Activated CD4-positive, CD25-positive, alpha-beta regulatory T cell treated with anti-CD3 and anti-CD28 coated beads, Interleukin-2, amount 50 U/mL, for 24 hours (primary cell): ENCODE data around the gene EIF1B.
"Not testable (repeated sequence)": the region's sequence is repeated elsewhere in the genome, so short reads cannot be mapped to it uniquely, and the experiment has no call there.

ENCODE experiments used
- ATAC-seq, 2 donors: fragments of 150-1000 bp; cut with Tn5 transposase; one replicate each; pipeline ENCODE4 v1.10.0; 2021; ENCODE audit warnings: mild to moderate bottlenecking in 1 of 2, moderate library complexity in 1 of 2

The EIF1B gene

DNA sequence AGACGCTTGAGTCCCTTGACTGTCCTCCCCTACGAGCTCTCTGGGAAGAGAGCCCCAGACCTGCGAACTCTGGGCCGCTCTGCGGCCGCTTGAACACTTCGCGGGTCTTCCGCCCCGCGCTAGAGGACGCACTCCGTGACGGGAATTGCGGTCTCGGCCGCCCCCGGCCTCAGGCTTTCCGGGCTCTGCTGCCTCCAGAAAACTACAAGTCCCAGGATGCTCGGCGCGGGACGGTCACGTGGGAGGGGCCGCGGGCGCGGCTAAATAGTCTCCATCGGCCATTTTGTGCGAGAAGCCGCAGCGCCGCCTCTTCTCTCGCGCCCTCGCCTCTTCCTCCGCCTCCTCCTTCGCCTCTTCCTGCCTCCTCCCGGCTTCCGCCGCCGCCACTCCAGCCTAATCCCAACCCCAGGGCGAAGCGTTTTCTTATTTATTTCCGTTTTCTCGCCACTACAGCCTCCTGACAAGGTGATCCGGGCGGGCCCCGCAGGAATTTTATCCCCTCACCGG is at the start of gene EIF1B:
Gene EIF1B, plus strand, starts transcription at position 290 of the 507 bp plus-strand sequence. CDS start 235 bp downstream, outside the sequence.
- ATAC-seq: peak; percentile 88 to 95

DNA sequence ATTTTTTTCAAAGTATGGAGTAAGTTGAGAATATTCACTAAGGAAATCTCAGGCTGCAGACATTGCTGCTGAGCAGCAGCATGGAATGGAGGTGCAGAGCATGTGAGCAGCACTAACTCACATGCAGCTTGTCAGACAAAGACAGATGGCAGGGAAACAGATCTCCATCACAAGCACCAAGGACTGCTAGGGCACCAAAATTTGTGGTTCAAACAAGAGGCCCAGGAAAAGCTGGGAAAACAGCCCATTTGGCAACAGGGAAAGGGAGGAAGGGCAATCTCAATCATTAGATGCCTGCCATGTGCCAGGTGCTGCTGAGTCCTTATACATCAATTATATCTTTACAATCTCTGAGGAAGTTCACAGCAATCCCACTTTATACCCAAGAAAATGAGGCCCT is 47.2 kb upstream of the EIF1B start:
- no peak for ATAC-seq

DNA sequence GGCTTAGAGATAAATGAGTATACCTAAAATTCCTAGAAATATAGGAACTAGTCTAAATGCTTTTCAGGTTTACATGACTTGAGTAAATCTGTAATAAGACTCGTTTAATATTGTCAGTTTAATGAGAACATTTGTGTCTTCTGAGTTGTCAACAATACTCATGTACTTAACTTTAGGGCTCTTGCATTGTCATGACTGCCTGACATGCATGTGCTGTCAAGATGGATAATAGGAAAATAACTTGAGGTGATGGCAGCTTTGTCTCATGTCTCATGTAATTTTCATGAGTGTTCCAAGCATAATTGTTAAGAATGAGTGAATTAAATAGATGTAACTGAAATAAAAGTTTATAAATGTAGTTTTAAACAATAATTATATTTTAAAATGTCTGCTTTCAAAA is 45.1 kb upstream of the EIF1B start:
- ATAC-seq: no peak

DNA sequence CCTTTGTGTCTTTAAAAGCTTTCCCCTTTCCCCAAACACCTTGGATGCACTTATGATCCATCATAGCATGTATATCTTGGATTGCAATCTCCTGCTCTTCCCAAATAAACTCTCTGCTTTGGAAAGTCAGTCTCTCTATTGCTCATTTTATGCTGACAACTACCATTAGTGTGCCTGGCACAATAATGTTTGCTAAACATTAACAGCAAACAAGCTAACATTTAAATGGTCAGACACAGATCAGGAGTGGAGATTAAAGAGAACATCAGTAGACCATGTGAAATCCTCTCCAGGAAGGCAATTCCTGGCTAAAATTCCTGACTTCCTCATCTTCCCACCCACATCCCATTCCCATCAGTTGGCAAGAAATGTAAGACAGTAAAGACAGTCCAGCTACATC is 44.3 kb upstream of the EIF1B start:
- ATAC-seq: no peak

DNA sequence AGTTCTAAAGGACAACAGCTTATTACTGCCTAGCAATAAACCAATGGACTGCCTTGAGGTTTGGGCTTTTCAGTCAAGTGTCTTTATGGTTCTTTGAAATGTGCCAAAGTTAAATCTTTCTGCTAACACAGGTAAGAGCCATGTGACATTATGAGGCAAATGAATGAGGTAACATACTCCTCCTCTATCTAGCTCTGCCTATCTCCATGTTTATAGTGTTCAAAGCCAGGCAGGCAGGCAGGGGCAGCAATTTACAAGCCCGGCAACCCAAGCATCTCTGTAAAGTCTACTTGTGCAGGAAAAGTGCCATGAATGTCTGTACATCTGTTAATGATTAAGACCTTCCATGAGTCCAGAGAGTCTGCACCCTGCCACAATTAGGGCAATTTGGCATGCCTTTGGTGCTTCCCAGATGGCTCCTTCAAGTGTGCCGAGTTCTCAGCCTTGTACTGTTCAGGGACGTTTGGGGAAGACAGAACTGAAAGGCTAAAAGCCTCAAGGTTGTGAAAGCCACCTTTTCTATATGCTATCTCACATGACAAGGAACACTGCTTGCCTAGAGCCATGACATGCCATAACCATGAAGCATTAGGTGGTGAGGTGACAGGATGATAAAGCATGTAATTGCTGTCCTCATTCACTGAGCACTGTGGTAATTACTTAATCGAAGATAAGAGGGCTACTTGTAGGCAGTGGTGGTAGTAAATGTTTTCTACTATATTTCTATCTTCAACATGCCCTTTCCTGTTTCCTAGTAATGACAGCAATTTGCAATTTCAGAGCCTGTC is 41.4 kb upstream of the EIF1B start:
- ATAC-seq: no peak

DNA sequence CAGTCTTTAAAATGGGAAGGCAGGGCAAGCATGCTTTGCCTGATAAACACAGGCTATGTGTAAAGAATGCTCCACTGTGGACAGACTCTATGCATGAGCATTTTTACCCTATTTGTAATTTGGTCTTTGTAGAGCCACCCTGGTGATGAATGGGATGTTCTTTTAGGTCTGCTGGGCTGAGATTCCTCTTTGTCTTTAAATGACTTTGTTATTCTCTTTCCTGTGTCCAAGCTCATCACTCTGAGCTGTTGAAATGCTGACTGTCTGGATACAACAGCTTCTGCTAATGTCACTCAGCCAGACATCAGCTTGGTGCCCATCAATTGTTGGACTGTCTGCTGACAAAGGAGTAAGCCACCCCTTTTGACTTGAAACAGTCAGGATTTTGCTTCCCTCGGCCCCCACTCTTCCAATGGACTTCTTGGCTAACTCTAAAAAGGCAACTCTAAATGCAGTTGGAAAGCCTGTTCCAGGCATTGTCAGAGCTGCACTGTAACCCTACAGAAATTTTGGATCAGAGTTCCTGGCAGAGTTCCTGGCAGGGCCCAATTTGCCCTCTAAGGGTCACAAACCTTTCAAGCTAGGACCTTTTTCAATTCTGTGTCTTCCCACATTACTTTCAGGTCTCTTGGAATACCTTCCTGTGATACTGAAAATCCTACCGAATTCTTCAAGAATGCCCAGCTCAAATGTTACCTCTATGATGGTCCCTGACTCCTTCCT is 40.5 kb upstream of the EIF1B start:
- ATAC-seq: no peak

DNA sequence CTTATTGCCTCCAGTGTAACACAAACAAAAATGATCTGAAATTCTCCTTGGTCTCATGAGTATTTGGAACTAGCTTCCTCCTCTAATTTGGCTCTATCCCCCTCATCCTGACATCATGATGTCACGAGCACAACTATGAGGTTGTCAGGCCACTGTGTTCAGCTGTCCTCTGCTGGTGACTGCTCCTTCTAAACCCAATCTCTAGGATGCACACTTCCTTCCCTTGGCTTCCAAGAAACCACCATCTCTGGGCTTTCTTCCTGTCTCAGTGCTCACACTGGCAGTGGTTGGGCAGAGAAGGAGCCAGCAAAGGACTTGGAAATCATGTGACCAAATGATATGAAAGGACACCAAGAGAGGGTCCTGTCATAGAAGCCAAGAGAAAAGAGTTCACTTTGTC is 30.7 kb upstream of the EIF1B start:
- ATAC-seq: no peak

DNA sequence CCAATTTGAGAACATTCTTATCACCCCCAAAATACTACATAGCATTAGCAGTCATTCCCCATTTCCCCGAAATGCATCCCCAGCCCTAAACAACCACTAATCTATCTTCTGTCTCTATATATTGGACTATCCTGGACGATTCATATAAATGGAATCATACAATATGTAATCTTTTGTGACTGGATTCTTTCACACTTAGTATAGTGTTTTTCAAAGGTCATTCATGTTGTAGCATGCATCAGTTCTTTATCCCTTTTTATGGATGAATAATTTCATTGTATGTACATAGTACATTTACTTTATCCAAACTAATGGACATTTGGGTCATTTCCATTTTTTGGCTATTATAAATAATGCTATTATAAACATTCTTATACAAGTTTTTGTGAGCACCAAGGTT is 27.5 kb upstream of the EIF1B start:
- ATAC-seq: no peak

DNA sequence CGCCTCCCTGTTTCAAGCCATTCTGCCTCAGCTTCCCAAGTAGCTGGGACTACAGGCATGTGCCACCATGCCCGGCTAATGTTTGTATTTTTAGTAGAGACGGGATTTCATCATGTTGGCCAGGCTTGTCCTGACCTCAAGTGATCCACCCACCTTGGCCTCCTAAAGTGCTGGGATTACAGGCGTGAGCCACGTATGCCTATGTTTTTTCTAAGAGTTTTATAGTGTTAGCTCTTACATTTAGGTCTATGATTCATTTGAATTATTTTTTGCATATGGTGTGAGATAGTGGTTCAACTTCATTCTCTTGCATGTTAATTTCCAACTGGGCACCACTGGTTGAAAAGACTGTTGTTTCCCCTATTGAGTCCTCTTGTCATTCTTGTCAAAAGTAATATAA is 26.4 kb upstream of the EIF1B start:
- ATAC-seq: not testable (repeated sequence)

DNA sequence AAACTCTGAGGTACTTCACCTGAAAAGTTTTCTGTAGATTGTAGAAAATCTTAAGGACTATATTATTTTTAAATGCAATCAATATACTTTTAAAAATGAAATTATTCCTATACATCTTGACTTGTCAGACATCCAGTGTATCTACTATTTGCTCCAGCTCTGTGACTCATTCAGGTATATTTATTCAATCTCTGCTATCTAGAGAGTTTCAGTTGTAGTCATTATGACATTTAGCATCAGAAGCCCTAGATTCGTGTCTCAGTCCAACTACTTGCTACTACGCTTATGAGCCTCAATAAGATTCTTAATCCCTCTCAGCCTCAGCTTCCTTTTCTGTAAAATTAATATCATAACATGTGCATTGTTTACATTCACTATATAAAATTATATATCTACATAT is 22.3 kb upstream of the EIF1B start:
- peak; percentile 44 to 65 for ATAC-seq

DNA sequence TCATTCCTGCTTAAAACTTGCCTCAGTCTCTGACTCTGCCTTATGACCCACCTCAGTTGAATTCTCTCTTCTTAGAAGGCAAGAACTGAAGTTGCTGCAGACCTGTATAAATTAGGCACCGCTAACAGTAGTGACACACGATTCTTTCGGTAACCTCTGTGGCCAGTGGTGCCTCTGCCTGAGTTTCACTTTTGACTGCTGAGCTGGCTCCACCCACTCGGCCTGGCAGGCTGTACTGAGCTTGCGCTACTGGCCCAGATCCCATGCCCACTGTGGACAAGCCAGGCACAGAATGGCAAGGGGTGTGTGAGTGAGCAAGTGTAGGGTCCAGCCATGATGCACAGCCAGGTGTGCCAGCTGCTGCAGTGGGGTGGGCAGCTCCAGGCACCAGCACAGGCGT is 19.1 kb upstream of the EIF1B start:
- ATAC-seq: peak; percentile 77 to 81

DNA sequence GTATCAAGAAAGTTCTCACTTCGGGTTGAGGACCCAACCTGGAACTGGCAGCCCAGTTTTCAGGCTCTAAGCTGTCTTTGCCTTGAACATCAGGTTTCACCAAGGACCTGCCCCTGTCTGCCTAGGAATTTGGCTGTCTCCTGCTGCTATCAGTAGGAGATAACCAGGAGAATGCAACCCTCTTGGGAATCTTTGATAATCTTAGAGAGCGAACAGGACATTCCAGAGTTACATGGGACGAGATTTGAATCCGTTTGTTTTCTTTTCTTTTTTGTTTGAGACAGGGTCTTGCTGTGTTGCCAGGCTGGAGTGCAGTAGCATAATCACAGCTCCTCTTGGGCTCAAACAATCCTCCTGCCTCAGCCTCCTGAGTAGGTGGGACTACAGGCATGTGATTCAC is 18.0 kb upstream of the EIF1B start:
- no peak for ATAC-seq

DNA sequence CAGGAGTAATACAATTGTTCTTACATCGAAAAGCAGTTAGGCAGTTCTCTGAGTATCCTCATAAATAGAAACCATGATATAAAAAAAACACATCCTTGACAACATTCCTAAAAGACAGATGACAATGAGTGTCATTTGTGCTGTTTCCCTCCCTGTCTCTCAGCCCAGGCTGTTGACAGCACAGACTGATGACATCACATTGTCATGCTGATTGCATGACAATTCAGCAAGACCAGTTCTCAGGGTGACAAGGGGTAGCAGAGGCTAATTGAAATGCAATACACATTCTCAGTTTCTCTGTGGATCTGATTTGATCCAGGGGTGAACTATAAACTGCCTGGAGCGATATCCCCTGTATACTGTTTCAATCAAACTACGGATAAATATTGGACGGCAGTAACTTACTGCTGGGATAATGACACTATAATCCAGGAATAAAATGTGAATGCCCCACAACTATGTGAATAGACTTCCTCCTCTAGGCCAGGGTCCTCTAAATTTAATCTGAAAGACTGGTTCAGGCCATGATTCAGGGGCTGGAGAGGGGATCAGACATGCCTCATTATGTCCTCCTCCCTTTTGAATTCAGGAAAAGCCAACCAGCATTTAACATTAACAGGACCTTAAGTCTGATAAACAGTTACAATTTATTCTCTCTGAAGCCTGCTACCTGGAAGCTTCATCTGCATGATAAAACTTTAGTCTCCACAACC is 16.7 kb upstream of the EIF1B start:
- no peak for ATAC-seq

DNA sequence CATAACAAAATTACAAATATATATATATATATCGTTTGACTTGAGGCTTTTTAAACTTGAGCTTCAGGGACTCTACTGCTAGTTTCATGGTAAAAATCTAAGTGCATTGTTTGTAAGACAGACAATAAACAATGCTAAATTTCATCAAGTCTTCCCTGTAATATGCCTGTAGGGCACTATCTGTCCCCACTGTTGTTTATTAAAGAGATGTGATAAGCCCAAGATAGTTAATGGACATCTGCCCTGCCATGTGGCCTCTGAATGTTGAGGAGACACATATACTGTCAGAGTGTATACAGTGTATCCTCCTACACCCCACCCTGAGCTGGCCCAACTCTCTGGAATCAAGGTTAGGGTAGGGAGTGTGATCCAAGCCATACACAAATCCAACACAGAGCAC is 15.1 kb upstream of the EIF1B start:
- ATAC-seq: no peak

DNA sequence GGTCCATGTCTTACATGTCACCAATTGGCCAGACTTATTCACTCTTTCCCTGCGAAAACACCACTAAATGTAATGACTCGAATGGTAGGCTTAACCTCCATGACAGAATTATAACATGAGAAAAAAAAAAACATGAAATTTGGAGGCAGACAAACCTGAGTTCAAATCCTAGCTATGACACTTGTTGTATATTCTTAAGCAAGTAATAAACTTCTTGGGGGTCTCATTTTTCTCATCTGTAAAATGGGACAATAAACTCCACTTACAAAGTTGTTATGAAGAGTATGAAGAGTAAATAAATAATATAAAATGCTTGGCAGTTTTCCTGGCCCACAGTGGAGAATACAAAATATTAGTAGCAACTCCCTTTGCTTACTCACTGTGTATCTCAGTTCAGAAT is 11.4 kb upstream of the EIF1B start:
- ATAC-seq: no peak

DNA sequence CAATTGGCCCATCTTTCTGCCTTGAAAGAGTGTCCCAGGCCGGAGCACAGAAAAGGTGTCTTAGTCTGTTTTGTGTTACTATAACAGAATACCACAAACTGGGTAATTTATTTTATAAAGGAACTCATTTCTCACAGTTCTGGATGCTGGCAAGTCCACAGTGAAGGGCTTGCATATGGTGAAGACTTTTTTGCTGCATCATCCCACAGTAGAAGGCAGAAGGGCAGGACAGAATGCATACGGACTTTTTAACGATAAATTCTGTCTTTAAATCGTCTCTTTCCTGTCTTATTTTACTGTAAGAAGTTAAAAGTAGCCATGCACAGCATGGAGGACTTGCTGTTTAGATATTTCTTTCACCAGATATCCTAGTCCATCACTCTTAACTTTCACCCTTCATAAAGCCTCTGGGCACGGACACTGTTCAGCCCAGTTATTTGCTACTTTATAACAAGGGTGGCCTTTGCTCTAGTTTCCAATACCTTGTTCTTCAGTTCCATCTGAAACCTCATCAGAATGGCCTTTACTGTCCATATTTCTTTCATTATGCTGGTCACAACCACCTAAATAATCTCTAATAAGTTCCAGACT is 10.3 kb upstream of the EIF1B start:
- ATAC-seq: no peak

DNA sequence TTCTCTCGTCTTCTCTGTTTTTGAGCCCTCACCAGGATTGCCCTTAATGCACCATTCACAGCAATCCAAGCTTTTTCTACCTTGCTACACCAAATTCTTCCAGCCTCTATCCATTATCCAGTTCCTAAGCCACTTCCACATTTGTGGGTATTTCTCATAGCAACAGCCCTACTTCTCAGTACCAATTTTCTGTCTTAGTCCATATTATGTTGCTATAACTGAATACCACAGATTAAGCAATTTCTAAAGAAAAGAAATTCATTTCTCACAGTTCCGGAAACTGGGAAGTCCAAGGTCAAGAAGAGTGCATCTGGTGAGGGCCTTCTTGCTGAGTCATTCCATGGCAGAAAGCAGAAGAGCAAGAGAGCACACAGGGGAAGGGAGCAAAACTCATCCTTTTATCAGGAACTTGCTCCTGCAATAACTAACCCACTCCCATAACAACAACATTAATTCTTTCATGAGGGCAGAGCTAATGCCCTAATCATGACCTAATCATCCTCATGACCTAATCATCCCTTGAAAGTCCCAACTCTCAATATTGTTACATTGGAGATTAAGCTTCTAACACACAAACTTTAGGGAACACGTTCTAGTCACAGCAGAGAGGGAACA is 9.7 kb upstream of the EIF1B start:
- no peak for ATAC-seq

DNA sequence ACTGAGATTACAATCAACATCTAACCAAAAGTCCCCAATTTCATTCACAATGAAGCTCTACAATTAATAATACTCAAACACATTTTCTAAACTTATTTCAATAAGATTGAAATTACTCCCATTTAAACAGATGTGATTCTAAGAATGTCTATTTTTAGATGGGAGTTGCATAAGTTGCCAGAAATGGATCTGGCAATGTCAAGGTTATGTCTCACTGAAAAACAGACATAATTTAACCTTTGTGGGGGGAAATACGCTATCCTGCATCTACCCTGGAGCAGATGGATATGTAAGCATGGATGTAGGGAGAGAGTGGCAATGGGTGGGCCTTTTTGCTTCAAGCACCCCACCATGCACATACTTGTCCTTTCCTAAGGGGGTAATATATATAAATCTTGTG is 6.7 kb upstream of the EIF1B start:
- no peak for ATAC-seq

DNA sequence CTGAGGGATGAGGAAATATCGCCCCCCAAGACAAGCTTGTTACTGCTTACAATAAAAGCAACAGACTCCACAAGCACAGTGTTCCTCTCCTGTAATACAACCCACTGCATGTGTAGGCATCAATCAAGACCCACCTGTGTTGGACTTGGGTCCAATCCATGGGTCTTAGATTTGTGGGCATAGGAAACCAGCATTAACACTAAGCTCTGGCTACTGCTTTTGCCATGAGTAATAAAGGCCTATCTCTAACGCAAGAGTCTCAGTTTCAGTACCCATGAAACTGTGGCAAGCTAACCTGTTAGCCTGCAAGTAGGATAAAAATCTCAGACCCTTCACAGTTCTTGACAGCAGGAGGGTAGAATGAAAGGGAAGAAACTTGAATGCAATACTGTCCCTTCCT is 5.2 kb upstream of the EIF1B start:
- no peak for ATAC-seq

DNA sequence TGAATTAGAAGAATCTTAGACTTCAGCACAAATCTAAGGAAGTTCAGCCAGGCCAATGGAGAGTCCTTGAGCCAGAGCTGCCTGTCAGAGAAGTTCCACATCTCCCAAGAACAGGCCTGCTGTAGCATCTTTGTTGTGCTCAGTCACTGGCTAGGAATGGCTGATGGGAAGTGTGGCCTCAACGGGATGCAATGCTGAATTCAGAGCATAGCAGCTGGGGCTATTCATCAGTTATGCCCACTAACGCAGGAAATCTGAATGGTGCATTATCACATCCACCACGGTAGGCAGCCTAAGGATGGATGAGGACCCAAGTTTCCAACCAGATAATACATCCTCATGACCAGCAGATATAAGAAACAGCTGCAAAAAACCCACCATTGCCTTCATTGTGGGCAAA is 3.2 kb upstream of the EIF1B start:
- ATAC-seq: no peak

DNA sequence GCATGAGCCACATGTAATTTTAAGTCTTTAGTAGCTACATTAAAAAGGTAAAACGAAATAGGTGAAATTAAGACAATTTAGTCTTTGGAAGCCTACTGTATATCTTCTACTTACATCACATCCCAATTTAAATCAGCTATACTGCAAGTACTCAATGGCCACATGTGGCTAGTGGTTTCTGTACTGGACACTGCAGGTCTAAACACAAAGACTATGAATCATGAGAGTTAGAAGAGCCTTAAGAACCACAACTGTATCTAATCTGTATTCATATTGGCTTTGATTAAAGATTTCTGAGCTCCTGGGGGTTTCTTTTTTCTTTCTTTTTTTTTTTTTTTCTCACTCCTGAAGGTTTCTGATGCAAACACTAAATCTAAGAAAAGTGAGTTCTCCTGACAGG is 2.3 kb upstream of the EIF1B start:
- no peak for ATAC-seq

DNA sequence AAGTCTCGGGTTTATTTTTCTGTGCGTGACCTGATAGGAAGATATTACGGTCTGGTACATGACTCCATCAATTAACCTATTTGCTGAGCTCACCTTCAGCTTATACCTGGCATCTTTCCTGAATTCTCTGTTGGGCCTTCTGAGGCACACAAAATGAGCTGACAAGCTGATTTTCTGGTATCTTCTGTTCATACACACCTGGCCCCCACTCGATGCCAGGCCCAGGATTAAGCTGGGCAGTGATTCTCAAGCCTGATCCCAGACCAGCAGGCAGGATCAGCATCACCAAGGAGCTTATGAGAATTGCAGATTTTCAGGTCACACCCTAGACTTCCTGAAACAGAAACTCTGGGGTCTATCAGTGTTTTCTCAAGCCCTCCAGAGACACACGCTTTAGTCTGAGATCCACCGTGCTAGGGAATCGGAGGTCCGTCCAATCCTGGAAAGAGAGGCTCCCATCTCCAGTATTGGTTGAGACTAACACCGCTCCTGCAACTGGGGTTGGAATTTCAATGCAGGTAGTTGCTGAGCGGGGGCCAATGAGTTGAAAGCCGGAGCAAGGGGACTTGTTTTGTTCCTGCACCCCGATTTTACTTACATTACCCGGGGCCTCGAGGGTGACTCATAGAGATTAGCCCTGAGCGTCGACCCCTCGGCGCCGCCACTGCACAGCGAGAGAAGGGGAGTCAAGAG is 636 bp upstream of the EIF1B start:
- no peak for ATAC-seq
